HCT116 (cell line): Measurements from ENCODE around the gene APBB1IP. TPM values are rescaled to one million over a fixed set of nuclear protein-coding genes. Genes with fewer than 3 reads are reported as not detected.

Experiments used
- ATAC-seq: fragments of 200-7000 bp; cut with Tn5 transposase; 2 replicates; pipeline ENCODE4 v1.9.1; 2020; ENCODE audit warnings: mild to moderate bottlenecking, moderate library complexity
- BruUV-seq: library from RNA; stranded (reverse); fragments of 400-500 nt; replicated peaks from 2 replicates; lab custom pipeline; 2021; lab: Mats Ljungman, UMichigan
- CTCF ChIA-PET: fragments of 300-600 bp; sonication (Branson Sonifier 250); formaldehyde crosslinking; loops from one replicate; lab custom pipeline; 2021; ENCODE audit warnings: antibody characterized with exemption; lab: Charles Lee
- POLR2A ChIA-PET: fragments of 300-600, 350-600 bp; sonication (Branson Sonifier 250); formaldehyde crosslinking; loops from one replicate; lab custom pipeline; 2021; ENCODE audit warnings: antibody characterized with exemption; lab: Charles Lee
- RAD21 ChIA-PET, 2 experiments: fragments of 300-600 bp; sonication (Branson Sonifier 250); formaldehyde crosslinking; loops; one replicate each; lab custom pipeline; 2023; ENCODE audit warnings: low total read pairs in 2 of 2; ENCODE audit not compliant: uncharacterized antibody in 2 of 2, unreplicated experiment in 2 of 2, low non-redundant PET in 1 of 2; lab: Charles Lee
- DNase-seq: peaks from one replicate; pipeline ENCODE4 v3.0.0-alpha.2; 2010; ENCODE audit warnings: low read depth, low spot score
- H2AFZ ChIP-seq: fragments of 200-600 bp; shearing (Covaris generic), sonication (generic); 2 replicates; pipeline ENCODE4 v1.6.1; 2017; ENCODE audit warnings: low read depth, mixed run types, mixed read lengths, antibody characterized with exemption, low read length; ENCODE audit not compliant: poor library complexity, severe bottlenecking
- H3K27ac ChIP-seq: 2 replicates; pipeline ENCODE4 v1.5.1; 2012; ENCODE audit warnings: low read depth, low read length
- H3K27me3 ChIP-seq: fragments of 200-600 bp; sonication (generic); 2 replicates; pipeline ENCODE4 v1.6.1; 2016; ENCODE audit warnings: mixed run types, low read length, mixed read lengths; ENCODE audit not compliant: insufficient read depth
- H3K36me3 ChIP-seq, 2 experiments: fragments of 200-500 bp in 1 of 2; fragments of 200-600 bp in 1 of 2; sonication (Bioruptor generic) in 1 of 2; sonication (generic) in 1 of 2; 2 replicates each; pipeline versions ENCODE4 v1.5.1 to v1.6.1; 2014 to 2016; ENCODE audit warnings: low read length in 2 of 2, inconsistent platforms in 1 of 2, mixed read lengths in 1 of 2, mixed run types in 1 of 2; ENCODE audit not compliant: insufficient read depth in 2 of 2, control insufficient read depth in 1 of 2
- H3K4me1 ChIP-seq, 2 experiments: fragments of 200-600 bp in 1 of 2; sonication (generic) in 1 of 2; 2 replicates each; pipeline versions ENCODE4 v1.5.1 to v1.6.1; 2012 to 2017; ENCODE audit warnings: low read length in 2 of 2, inconsistent platforms in 1 of 2, mild to moderate bottlenecking in 1 of 2, mixed read lengths in 1 of 2, mixed run types in 1 of 2, moderate library complexity in 1 of 2; ENCODE audit not compliant: insufficient read depth in 2 of 2, control insufficient read depth in 1 of 2
- H3K4me2 ChIP-seq: fragments of 200-600 bp; sonication (generic); 2 replicates; pipeline ENCODE4 v1.6.1; 2017; ENCODE audit warnings: mixed run types, low read length, mixed read lengths
- H3K4me3 ChIP-seq, 2 experiments: fragments of 200-600 bp in 1 of 2; sonication (generic) in 1 of 2; replicated peaks in 1 of 2; 2 replicates each; pipeline ENCODE4 v1.5.1; 2011 to 2016; ENCODE audit warnings: low read length in 2 of 2, control low read depth in 1 of 2, low read depth in 1 of 2, mild to moderate bottlenecking in 1 of 2, mixed read lengths in 1 of 2, mixed run types in 1 of 2
- H3K79me2 ChIP-seq: fragments of 200-600 bp; sonication (generic); 2 replicates; pipeline ENCODE4 v1.6.1; 2017; ENCODE audit warnings: mild to moderate bottlenecking, mixed run types, low read length, moderate library complexity, mixed read lengths; ENCODE audit not compliant: insufficient read depth
- H3K9ac ChIP-seq: fragments of 200-600 bp; sonication (generic); 2 replicates; pipeline ENCODE4 v1.6.1; 2016; ENCODE audit warnings: low read length, mixed read lengths
- H3K9me2 ChIP-seq: fragments of 200-600 bp; sonication (generic), shearing (Covaris generic); 2 replicates; pipeline ENCODE4 v1.6.1; 2017; ENCODE audit warnings: mixed run types, mild to moderate bottlenecking, moderate library complexity; ENCODE audit not compliant: insufficient read depth
- H3K9me3 ChIP-seq, 2 experiments: fragments of 200-500 bp in 1 of 2; fragments of 200-600 bp in 1 of 2; sonication (Bioruptor generic) in 1 of 2; sonication (generic) in 1 of 2; 2 replicates each; pipeline ENCODE4 v1.6.1; 2014 to 2017; ENCODE audit warnings: low read length in 2 of 2, mixed read lengths in 2 of 2, inconsistent platforms in 1 of 2, low read depth in 1 of 2, mild to moderate bottlenecking in 1 of 2, mixed run types in 1 of 2, moderate library complexity in 1 of 2; ENCODE audit not compliant: control insufficient read depth in 1 of 2, insufficient read depth in 1 of 2
- H4K20me1 ChIP-seq: fragments of 200-600 bp; sonication (generic), shearing (Covaris generic); 2 replicates; pipeline ENCODE4 v1.6.1; 2017; ENCODE audit warnings: mixed run types, mild to moderate bottlenecking, moderate library complexity; ENCODE audit not compliant: insufficient read depth
- ATF3 ChIP-seq: IDR thresholded peaks from 2 replicates; pipeline ENCODE4 v1.6.1; 2012
- EGR1 ChIP-seq: IDR thresholded peaks from 2 replicates; pipeline ENCODE4 v1.6.1; 2012; ENCODE audit warnings: low read depth
- JUND ChIP-seq: IDR thresholded peaks from 2 replicates; pipeline ENCODE4 v1.6.1; 2012
- POLR2A ChIP-seq: IDR thresholded peaks from 2 replicates; pipeline ENCODE4 v1.7.0; 2011; ENCODE audit warnings: borderline replicate concordance; ENCODE audit not compliant: insufficient read depth, insufficient read length; ENCODE audit errors: extremely low read depth
- RAD21 ChIP-seq: IDR thresholded peaks from 2 replicates; pipeline ENCODE4 v1.6.1; 2012; ENCODE audit warnings: low read depth, mild to moderate bottlenecking
- SIN3A ChIP-seq: IDR thresholded peaks from 2 replicates; pipeline ENCODE4 v1.6.1; 2012; ENCODE audit warnings: low read depth
- SP1 ChIP-seq: IDR thresholded peaks from 2 replicates; pipeline ENCODE4 v1.6.1; 2012; ENCODE audit warnings: low read depth
- SRF ChIP-seq: IDR thresholded peaks from 2 replicates; pipeline ENCODE4 v1.6.1; 2012; ENCODE audit warnings: low read depth
- TCF7L2 ChIP-seq: IDR thresholded peaks from 2 replicates; pipeline ENCODE4 v1.7.0; 2011; ENCODE audit warnings: borderline replicate concordance, inconsistent platforms; ENCODE audit not compliant: insufficient read depth, insufficient read length; ENCODE audit errors: extremely low read depth
- YY1 ChIP-seq: IDR thresholded peaks from 2 replicates; pipeline ENCODE4 v1.6.1; 2011; ENCODE audit warnings: low read length, low read depth, moderate library complexity, mild to moderate bottlenecking; ENCODE audit not compliant: insufficient replicate concordance; ENCODE audit errors: extremely low read depth
- ZFX ChIP-seq: fragments of 450-650 bp; IDR thresholded peaks from 2 replicates; pipeline ENCODE4 v1.6.1; 2017
- intact Hi-C: fragments of 100-400 bp; cut with micrococcal nuclease; formaldehyde crosslinking; loops from 2 replicates; pipeline ENCODE4 v1.10.0; 2022
- total RNA-seq: library from RNA; stranded (reverse); gene quantifications from one replicate; pipeline ENCODE4 v1.2.1, GENCODE V29; 2021; ENCODE audit not compliant: unreplicated experiment
- TF ChIP-seq, protein P1 (sequence below): IDR thresholded peaks from 2 replicates; pipeline ENCODE4 v1.6.1; 2011; ENCODE audit warnings: mild to moderate bottlenecking, low read length, moderate library complexity; ENCODE audit not compliant: insufficient replicate concordance; ENCODE audit errors: extremely low read depth
- TF ChIP-seq, protein P2 (sequence below): IDR thresholded peaks from 2 replicates; pipeline ENCODE4 v1.6.1; 2012; ENCODE audit warnings: low read depth

Gene APBB1IP
- total RNA-seq, 1 experiment from 2014 or later, result 0.27 TPM

DNA sequence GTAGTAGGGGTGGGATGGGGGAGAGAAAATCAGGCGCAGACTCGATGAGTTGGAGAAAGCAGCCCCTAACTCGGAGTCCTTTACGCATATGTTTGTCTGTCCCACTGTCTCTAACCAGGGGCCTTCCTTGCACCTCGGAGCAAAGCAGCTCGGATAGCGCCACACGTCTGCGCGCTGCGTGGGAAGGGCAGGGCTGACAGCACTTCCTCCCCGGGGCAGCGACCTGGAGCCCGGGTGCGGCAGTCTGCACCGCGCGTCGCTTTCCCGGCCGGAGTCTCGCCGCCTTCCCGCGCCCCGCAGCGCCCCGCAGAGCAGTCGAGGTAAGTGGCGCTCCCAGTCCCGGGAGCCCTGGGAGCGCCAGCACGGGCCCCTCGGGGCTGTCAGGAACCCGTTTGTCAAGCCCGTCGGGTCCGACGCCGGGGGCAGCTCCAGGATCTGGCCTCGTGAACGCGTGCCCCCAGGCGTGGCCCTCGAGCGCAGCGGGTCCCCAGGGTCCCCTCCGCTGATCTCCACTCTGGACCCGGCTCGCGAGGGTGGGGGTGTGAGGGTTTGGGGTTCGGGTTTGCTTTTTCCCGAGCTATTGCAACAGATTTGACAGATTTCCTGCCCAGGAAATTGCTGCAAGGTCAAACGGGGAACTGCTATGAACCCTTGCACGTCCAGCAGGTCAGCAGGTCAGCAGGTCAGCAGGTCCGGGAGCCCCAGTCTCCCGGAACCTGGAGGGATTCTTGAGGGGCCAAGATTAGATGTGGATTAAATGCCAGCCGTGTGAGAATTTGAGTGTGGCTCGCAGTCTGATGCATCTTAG lies 597 bp downstream of the APBB1IP start:
- no peaks in the 10 kb centered on the region for H3K4me1 ChIP-seq
- H4K20me1 ChIP-seq, result no peaks in the 10 kb centered on the region
- no peaks in the 10 kb centered on the region for H3K27me3 ChIP-seq
- no peak for DNase-seq
- H3K9ac ChIP-seq, result no peak overlapping the region
- intact Hi-C loops, result no loop called here
- H3K79me2 ChIP-seq, result no peaks in the 10 kb centered on the region
- TF ChIP-seq SRF (no peak), RAD21 (no peak)
- TF ChIP-seq, protein P1, sequence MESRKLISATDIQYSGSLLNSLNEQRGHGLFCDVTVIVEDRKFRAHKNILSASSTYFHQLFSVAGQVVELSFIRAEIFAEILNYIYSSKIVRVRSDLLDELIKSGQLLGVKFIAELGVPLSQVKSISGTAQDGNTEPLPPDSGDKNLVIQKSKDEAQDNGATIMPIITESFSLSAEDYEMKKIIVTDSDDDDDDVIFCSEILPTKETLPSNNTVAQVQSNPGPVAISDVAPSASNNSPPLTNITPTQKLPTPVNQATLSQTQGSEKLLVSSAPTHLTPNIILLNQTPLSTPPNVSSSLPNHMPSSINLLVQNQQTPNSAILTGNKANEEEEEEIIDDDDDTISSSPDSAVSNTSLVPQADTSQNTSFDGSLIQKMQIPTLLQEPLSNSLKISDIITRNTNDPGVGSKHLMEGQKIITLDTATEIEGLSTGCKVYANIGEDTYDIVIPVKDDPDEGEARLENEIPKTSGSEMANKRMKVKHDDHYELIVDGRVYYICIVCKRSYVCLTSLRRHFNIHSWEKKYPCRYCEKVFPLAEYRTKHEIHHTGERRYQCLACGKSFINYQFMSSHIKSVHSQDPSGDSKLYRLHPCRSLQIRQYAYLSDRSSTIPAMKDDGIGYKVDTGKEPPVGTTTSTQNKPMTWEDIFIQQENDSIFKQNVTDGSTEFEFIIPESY, result no peak
- ATAC-seq, result no peak
- BruUV-seq, result no TSS peak
- no peak overlapping the region for H2AFZ ChIP-seq
- no peak overlapping the region for H3K4me3 ChIP-seq
- H3K36me3 ChIP-seq, result no peaks in the 10 kb centered on the region
- ChIA-PET RAD21 (no interaction called here), POLR2A (no interaction called here), CTCF (no interaction called here)
- no peak overlapping the region for H3K4me2 ChIP-seq
- H3K27ac ChIP-seq, result no peak overlapping the region
- no peaks in the 10 kb centered on the region for H3K9me3 ChIP-seq
- H3K9me2 ChIP-seq, result no peaks in the 10 kb centered on the region

DNA sequence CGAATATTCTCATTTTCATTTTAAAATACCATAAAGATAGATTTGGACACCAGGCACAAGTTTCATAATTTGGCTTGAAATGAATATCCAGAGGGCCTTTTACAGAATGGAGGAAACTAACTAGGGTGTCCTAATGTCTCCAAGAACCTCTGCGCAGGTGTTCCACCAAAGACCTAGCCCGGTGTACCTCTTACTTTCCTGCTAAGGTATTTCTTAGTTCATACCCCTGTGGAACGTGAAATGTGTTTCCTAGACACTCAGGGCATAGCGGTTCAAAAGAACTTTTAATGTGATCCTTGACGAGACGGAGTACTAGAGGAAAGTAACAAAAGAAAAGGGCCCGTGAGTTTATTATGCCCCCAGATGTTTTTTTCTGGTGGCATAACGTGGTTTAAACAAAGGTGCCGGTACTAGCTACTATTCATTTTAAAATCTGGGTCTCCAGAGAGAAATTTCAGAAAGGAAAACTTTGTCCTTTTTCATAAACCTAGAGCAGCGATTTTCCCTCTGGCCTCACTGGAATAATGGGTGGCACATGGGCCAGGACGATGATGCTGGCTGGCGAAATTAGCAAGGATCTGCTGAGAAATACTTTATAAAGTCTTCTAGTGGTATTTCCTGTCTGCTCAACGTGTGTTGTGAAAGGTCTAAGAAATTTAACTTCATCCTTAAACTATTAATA lies 1.4 kb downstream of the APBB1IP start:
- CTCF ChIA-PET, result no interaction called here
- no peak overlapping the region for H3K4me2 ChIP-seq
- H3K4me3 ChIP-seq, result no peak overlapping the region
- RAD21 ChIA-PET, result no interaction called here
- H3K27ac ChIP-seq, result no peak overlapping the region
- no peaks in the 10 kb centered on the region for H3K36me3 ChIP-seq
- intact Hi-C loops, result no loop called here
- H3K9me3 ChIP-seq, result no peaks in the 10 kb centered on the region
- no peak overlapping the region for H3K9ac ChIP-seq
- BruUV-seq, result no TSS peak
- ATAC-seq, result no peak
- no peaks in the 10 kb centered on the region for H3K9me2 ChIP-seq
- no peaks in the 10 kb centered on the region for H4K20me1 ChIP-seq
- H2AFZ ChIP-seq, result no peak overlapping the region
- POLR2A ChIA-PET, result no interaction called here
- H3K4me1 ChIP-seq, result no peaks in the 10 kb centered on the region
- no peak for DNase-seq
- no peaks in the 10 kb centered on the region for H3K27me3 ChIP-seq
- no peaks in the 10 kb centered on the region for H3K79me2 ChIP-seq
- TF ChIP-seq POLR2A, result no peak
- TF ChIP-seq SIN3A, result no peak
- TF ChIP-seq ZFX, result no peak
- TF ChIP-seq SRF, result no peak
- no peak for TF ChIP-seq JUND
- no peak for TF ChIP-seq EGR1
- no peak for TF ChIP-seq SP1
- TF ChIP-seq RAD21, result no peak
- TF ChIP-seq ATF3, result no peak
- TF ChIP-seq YY1, result no peak
- TF ChIP-seq TCF7L2, result no peak
- TF ChIP-seq, protein P2, sequence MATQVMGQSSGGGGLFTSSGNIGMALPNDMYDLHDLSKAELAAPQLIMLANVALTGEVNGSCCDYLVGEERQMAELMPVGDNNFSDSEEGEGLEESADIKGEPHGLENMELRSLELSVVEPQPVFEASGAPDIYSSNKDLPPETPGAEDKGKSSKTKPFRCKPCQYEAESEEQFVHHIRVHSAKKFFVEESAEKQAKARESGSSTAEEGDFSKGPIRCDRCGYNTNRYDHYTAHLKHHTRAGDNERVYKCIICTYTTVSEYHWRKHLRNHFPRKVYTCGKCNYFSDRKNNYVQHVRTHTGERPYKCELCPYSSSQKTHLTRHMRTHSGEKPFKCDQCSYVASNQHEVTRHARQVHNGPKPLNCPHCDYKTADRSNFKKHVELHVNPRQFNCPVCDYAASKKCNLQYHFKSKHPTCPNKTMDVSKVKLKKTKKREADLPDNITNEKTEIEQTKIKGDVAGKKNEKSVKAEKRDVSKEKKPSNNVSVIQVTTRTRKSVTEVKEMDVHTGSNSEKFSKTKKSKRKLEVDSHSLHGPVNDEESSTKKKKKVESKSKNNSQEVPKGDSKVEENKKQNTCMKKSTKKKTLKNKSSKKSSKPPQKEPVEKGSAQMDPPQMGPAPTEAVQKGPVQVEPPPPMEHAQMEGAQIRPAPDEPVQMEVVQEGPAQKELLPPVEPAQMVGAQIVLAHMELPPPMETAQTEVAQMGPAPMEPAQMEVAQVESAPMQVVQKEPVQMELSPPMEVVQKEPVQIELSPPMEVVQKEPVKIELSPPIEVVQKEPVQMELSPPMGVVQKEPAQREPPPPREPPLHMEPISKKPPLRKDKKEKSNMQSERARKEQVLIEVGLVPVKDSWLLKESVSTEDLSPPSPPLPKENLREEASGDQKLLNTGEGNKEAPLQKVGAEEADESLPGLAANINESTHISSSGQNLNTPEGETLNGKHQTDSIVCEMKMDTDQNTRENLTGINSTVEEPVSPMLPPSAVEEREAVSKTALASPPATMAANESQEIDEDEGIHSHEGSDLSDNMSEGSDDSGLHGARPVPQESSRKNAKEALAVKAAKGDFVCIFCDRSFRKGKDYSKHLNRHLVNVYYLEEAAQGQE, result no peak
